HCT116 (cell line): ENCODE data around the gene SMIM36. TPM values are rescaled to one million over a fixed set of nuclear protein-coding genes. Genes with fewer than 3 reads are reported as not detected.

ENCODE experiments used
- ATAC-seq: fragments of 200-7000 bp; cut with Tn5 transposase; 2 replicates; pipeline ENCODE4 v1.9.1; 2020; ENCODE audit warnings: mild to moderate bottlenecking, moderate library complexity
- BruUV-seq: library from RNA; stranded (reverse); fragments of 400-500 nt; replicated peaks from 2 replicates; lab custom pipeline; 2021; lab: Mats Ljungman, UMichigan
- CTCF ChIA-PET: fragments of 300-600 bp; sonication (Branson Sonifier 250); formaldehyde crosslinking; loops from one replicate; lab custom pipeline; 2021; ENCODE audit warnings: antibody characterized with exemption; lab: Charles Lee
- POLR2A ChIA-PET: fragments of 300-600, 350-600 bp; sonication (Branson Sonifier 250); formaldehyde crosslinking; loops from one replicate; lab custom pipeline; 2021; ENCODE audit warnings: antibody characterized with exemption; lab: Charles Lee
- RAD21 ChIA-PET, 2 experiments: fragments of 300-600 bp; sonication (Branson Sonifier 250); formaldehyde crosslinking; loops; one replicate each; lab custom pipeline; 2023; ENCODE audit warnings: low total read pairs in 2 of 2; ENCODE audit not compliant: uncharacterized antibody in 2 of 2, unreplicated experiment in 2 of 2, low non-redundant PET in 1 of 2; lab: Charles Lee
- DNase-seq: peaks from one replicate; pipeline ENCODE4 v3.0.0-alpha.2; 2010; ENCODE audit warnings: low read depth, low spot score
- H2AFZ ChIP-seq: fragments of 200-600 bp; shearing (Covaris generic), sonication (generic); 2 replicates; pipeline ENCODE4 v1.6.1; 2017; ENCODE audit warnings: low read depth, mixed run types, mixed read lengths, antibody characterized with exemption, low read length; ENCODE audit not compliant: poor library complexity, severe bottlenecking
- H3K27ac ChIP-seq: 2 replicates; pipeline ENCODE4 v1.5.1; 2012; ENCODE audit warnings: low read depth, low read length
- H3K27me3 ChIP-seq: fragments of 200-600 bp; sonication (generic); 2 replicates; pipeline ENCODE4 v1.6.1; 2016; ENCODE audit warnings: mixed run types, low read length, mixed read lengths; ENCODE audit not compliant: insufficient read depth
- H3K36me3 ChIP-seq, 2 experiments: fragments of 200-500 bp in 1 of 2; fragments of 200-600 bp in 1 of 2; sonication (Bioruptor generic) in 1 of 2; sonication (generic) in 1 of 2; 2 replicates each; pipeline versions ENCODE4 v1.5.1 to v1.6.1; 2014 to 2016; ENCODE audit warnings: low read length in 2 of 2, inconsistent platforms in 1 of 2, mixed read lengths in 1 of 2, mixed run types in 1 of 2; ENCODE audit not compliant: insufficient read depth in 2 of 2, control insufficient read depth in 1 of 2
- H3K4me1 ChIP-seq, 2 experiments: fragments of 200-600 bp in 1 of 2; sonication (generic) in 1 of 2; 2 replicates each; pipeline versions ENCODE4 v1.5.1 to v1.6.1; 2012 to 2017; ENCODE audit warnings: low read length in 2 of 2, inconsistent platforms in 1 of 2, mild to moderate bottlenecking in 1 of 2, mixed read lengths in 1 of 2, mixed run types in 1 of 2, moderate library complexity in 1 of 2; ENCODE audit not compliant: insufficient read depth in 2 of 2, control insufficient read depth in 1 of 2
- H3K4me2 ChIP-seq: fragments of 200-600 bp; sonication (generic); 2 replicates; pipeline ENCODE4 v1.6.1; 2017; ENCODE audit warnings: mixed run types, low read length, mixed read lengths
- H3K4me3 ChIP-seq, 2 experiments: fragments of 200-600 bp in 1 of 2; sonication (generic) in 1 of 2; replicated peaks in 1 of 2; 2 replicates each; pipeline ENCODE4 v1.5.1; 2011 to 2016; ENCODE audit warnings: low read length in 2 of 2, control low read depth in 1 of 2, low read depth in 1 of 2, mild to moderate bottlenecking in 1 of 2, mixed read lengths in 1 of 2, mixed run types in 1 of 2
- H3K79me2 ChIP-seq: fragments of 200-600 bp; sonication (generic); 2 replicates; pipeline ENCODE4 v1.6.1; 2017; ENCODE audit warnings: mild to moderate bottlenecking, mixed run types, low read length, moderate library complexity, mixed read lengths; ENCODE audit not compliant: insufficient read depth
- H3K9ac ChIP-seq: fragments of 200-600 bp; sonication (generic); 2 replicates; pipeline ENCODE4 v1.6.1; 2016; ENCODE audit warnings: low read length, mixed read lengths
- H3K9me2 ChIP-seq: fragments of 200-600 bp; sonication (generic), shearing (Covaris generic); 2 replicates; pipeline ENCODE4 v1.6.1; 2017; ENCODE audit warnings: mixed run types, mild to moderate bottlenecking, moderate library complexity; ENCODE audit not compliant: insufficient read depth
- H3K9me3 ChIP-seq, 2 experiments: fragments of 200-500 bp in 1 of 2; fragments of 200-600 bp in 1 of 2; sonication (Bioruptor generic) in 1 of 2; sonication (generic) in 1 of 2; 2 replicates each; pipeline ENCODE4 v1.6.1; 2014 to 2017; ENCODE audit warnings: low read length in 2 of 2, mixed read lengths in 2 of 2, inconsistent platforms in 1 of 2, low read depth in 1 of 2, mild to moderate bottlenecking in 1 of 2, mixed run types in 1 of 2, moderate library complexity in 1 of 2; ENCODE audit not compliant: control insufficient read depth in 1 of 2, insufficient read depth in 1 of 2
- H4K20me1 ChIP-seq: fragments of 200-600 bp; sonication (generic), shearing (Covaris generic); 2 replicates; pipeline ENCODE4 v1.6.1; 2017; ENCODE audit warnings: mixed run types, mild to moderate bottlenecking, moderate library complexity; ENCODE audit not compliant: insufficient read depth
- ATF3 ChIP-seq: IDR thresholded peaks from 2 replicates; pipeline ENCODE4 v1.6.1; 2012
- CBX3 ChIP-seq: IDR thresholded peaks from 2 replicates; pipeline ENCODE4 v1.6.1; 2012; ENCODE audit warnings: low read depth
- CEBPB ChIP-seq: IDR thresholded peaks from 2 replicates; pipeline ENCODE4 v1.6.1; 2012; ENCODE audit warnings: low read depth
- CTCF ChIP-seq, 3 experiments: fragments of 200-600 bp in 1 of 3; sonication (generic) in 1 of 3; IDR thresholded peaks in 2 of 3; conservative IDR thresholded peaks in 1 of 3; 2 replicates each; pipeline ENCODE4 v1.5.1; 2012 to 2017; ENCODE audit warnings: low read depth in 2 of 3, low read length in 2 of 3, antibody characterized with exemption in 1 of 3, borderline replicate concordance in 1 of 3, control low read depth in 1 of 3, mild to moderate bottlenecking in 1 of 3, mixed read lengths in 1 of 3, mixed run types in 1 of 3, moderate library complexity in 1 of 3; ENCODE audit not compliant: insufficient read depth in 1 of 3
- EGR1 ChIP-seq: IDR thresholded peaks from 2 replicates; pipeline ENCODE4 v1.6.1; 2012; ENCODE audit warnings: low read depth
- ELF1 ChIP-seq: IDR thresholded peaks from 2 replicates; pipeline ENCODE4 v1.6.1; 2012; ENCODE audit warnings: low read depth, borderline replicate concordance
- EZH2 ChIP-seq: fragments of 200-600 bp; sonication (generic); IDR thresholded peaks from 2 replicates; pipeline ENCODE4 v1.6.1; 2017; ENCODE audit warnings: antibody characterized with exemption, mixed run types
- EZH2phosphoT487 ChIP-seq: fragments of 200-600 bp; IDR thresholded peaks from 2 replicates; pipeline ENCODE4 v1.6.1; 2018; ENCODE audit warnings: antibody characterized with exemption, borderline replicate concordance
- FOSL1 ChIP-seq: IDR thresholded peaks from 2 replicates; pipeline ENCODE4 v1.6.1; 2012; ENCODE audit warnings: low read depth
- JUND ChIP-seq: IDR thresholded peaks from 2 replicates; pipeline ENCODE4 v1.6.1; 2012
- MAX ChIP-seq: IDR thresholded peaks from 2 replicates; pipeline ENCODE4 v1.6.1; 2012
- POLR2AphosphoS5 ChIP-seq: IDR thresholded peaks from 2 replicates; pipeline ENCODE4 v1.6.1; 2011; ENCODE audit warnings: mild to moderate bottlenecking, low read depth, low read length, moderate library complexity
- REST ChIP-seq: IDR thresholded peaks from 2 replicates; pipeline ENCODE4 v1.6.1; 2012; ENCODE audit warnings: low read depth
- SP1 ChIP-seq: IDR thresholded peaks from 2 replicates; pipeline ENCODE4 v1.6.1; 2012; ENCODE audit warnings: low read depth
- ZFX ChIP-seq: fragments of 450-650 bp; IDR thresholded peaks from 2 replicates; pipeline ENCODE4 v1.6.1; 2017
- intact Hi-C: fragments of 100-400 bp; cut with micrococcal nuclease; formaldehyde crosslinking; loops from 2 replicates; pipeline ENCODE4 v1.10.0; 2022
- total RNA-seq: library from RNA; stranded (reverse); gene quantifications from one replicate; pipeline ENCODE4 v1.2.1, GENCODE V29; 2021; ENCODE audit not compliant: unreplicated experiment

SMIM36 gene
- total RNA-seq, 1 experiment from 2014 or later, result 0.37 TPM

- ATAC-seq, result no peak
- no TSS peak for BruUV-seq
- Histone ChIP-seq H3K27ac (no peak overlapping the region), H4K20me1 (no peaks in the 10 kb centered on the region), H2AFZ (no peak overlapping the region), H3K4me2 (no peak overlapping the region), H3K9me3 (no peaks in the 10 kb centered on the region), H3K79me2 (no peaks in the 10 kb centered on the region), H3K4me1 (no peaks in the 10 kb centered on the region), H3K4me3 (no peak overlapping the region), H3K27me3 (no peaks in the 10 kb centered on the region), H3K36me3 (no peaks in the 10 kb centered on the region), H3K9me2 (no peaks in the 10 kb centered on the region), H3K9ac (no peak overlapping the region)
- ChIA-PET POLR2A (interaction anchor here (0.7 kb wide), 1 partner anchor 488 kb away, joined by 6 read pairs; no protein-coding TSS in a partner anchor), RAD21 (no interaction called here), CTCF (no interaction called here)
- DNase-seq, result no peak
- TF ChIP-seq FOSL1 (no peak), CTCF (IDR thresholded peaks at IDR 0.05 in 2 of 3, conservative IDR thresholded peaks at IDR 0.05 in 1 of 3; ENCODE audit: borderline replicate concordance in 1 of 3, insufficient read depth in 1 of 3, low read depth in 2 of 3, low read length in 2 of 3) (no peak), CEBPB (no peak), SP1 (no peak), ELF1 (no peak), EZH2phosphoT487 (no peak), MAX (no peak), CBX3 (no peak), ZFX (no peak), EZH2 (no peak), EGR1 (no peak), ATF3 (no peak), REST (no peak), JUND (no peak), POLR2AphosphoS5 (no peak)
- intact Hi-C loops, result no loop called here
Measured at GRCh38 chr17:55492781-55493341, 18.4 kb downstream of the SMIM36 start.
